Endodermal cell (in vitro differentiated cells): ENCODE data around the gene HACD2. TPM values are rescaled to one million over a fixed set of nuclear protein-coding genes. Genes with fewer than 3 reads are reported as not detected.

Experiments
- DNase-seq: peaks from one replicate; pipeline ENCODE4 v3.0.0-alpha.2; 2017
- H3K27ac ChIP-seq: 2 replicates; pipeline ENCODE4 v1.5.1; 2013; ENCODE audit warnings: mild to moderate bottlenecking, low read depth, low read length, moderate library complexity
- H3K27me3 ChIP-seq: 2 replicates; pipeline ENCODE4 v1.6.1; 2013; ENCODE audit warnings: mild to moderate bottlenecking, low read length, moderate library complexity; ENCODE audit not compliant: insufficient read depth, control insufficient read depth, poor library complexity, severe bottlenecking
- H3K36me3 ChIP-seq: 2 replicates; pipeline ENCODE4 v1.7.0; 2013; ENCODE audit warnings: mild to moderate bottlenecking, low read length, moderate library complexity; ENCODE audit not compliant: control insufficient read depth, insufficient read depth
- H3K4me1 ChIP-seq: one replicate; pipeline ENCODE4 v1.7.0; 2013; ENCODE audit warnings: low read length; ENCODE audit not compliant: control insufficient read depth, insufficient read depth
- H3K4me3 ChIP-seq: 2 replicates; pipeline ENCODE4 v1.5.1; 2013; ENCODE audit warnings: mild to moderate bottlenecking, low read length, moderate library complexity
- H3K9ac ChIP-seq: 2 replicates; pipeline ENCODE4 v1.6.1; 2013; ENCODE audit warnings: mild to moderate bottlenecking, low read length, moderate library complexity; ENCODE audit not compliant: poor library complexity, severe bottlenecking; ENCODE audit errors: extremely low read depth
- H3K9me3 ChIP-seq: 2 replicates; pipeline ENCODE4 v1.6.1; 2013; ENCODE audit warnings: mild to moderate bottlenecking, low read length, moderate library complexity; ENCODE audit not compliant: control insufficient read depth
- H3K27ac Mint-ChIP-seq: 2 replicates; pipeline ENCODE4 v1.8.0; 2020; ENCODE audit warnings: mixed read lengths
- H3K27me3 Mint-ChIP-seq: 2 replicates; pipeline ENCODE4 v1.8.0; 2021; ENCODE audit warnings: mild to moderate bottlenecking, mixed read lengths; ENCODE audit not compliant: insufficient read depth
- H3K36me3 Mint-ChIP-seq: 2 replicates; pipeline ENCODE4 v1.8.0; 2020; ENCODE audit warnings: low read depth, mixed read lengths
- H3K4me1 Mint-ChIP-seq: 2 replicates; pipeline ENCODE4 v1.8.0; 2020; ENCODE audit warnings: mixed read lengths
- H3K4me3 Mint-ChIP-seq: 2 replicates; pipeline ENCODE4 v1.8.0; 2020; ENCODE audit warnings: mild to moderate bottlenecking, moderate library complexity, mixed read lengths
- H3K9me3 Mint-ChIP-seq: 2 replicates; pipeline ENCODE4 v1.8.0; 2020; ENCODE audit warnings: mild to moderate bottlenecking, mixed read lengths
- CTCF ChIP-seq: fragments of 200-600 bp; sonication (generic); conservative IDR thresholded peaks from 2 replicates; pipeline ENCODE4 v1.5.0; 2021; ENCODE audit warnings: antibody characterized with exemption, mild to moderate bottlenecking
- WGBS, 2 experiments: methylation state at CpG; one replicate each; pipeline versions ENCODE4 v1.1.5 to v1.1.7; 2013; ENCODE audit warnings: missing lambda C conversion rate in 2 of 2, mixed read lengths in 1 of 2; ENCODE audit not compliant: insufficient coverage in 1 of 2, insufficient read length in 1 of 2; 5-methylcytosine and 5-hydroxymethylcytosine counted together
- total RNA-seq, 2 donors: library from RNA; stranded (reverse); fragmentation: NEBNext Ultra II Directional in 1 of 2; extraction: Animal tissue kit (Norgen Biotek cat#: 25700) in 1 of 2; gene quantifications; 2 replicates in 1 of 2; 3 replicates in 1 of 2; pipeline ENCODE4 v1.2.1, GENCODE V29; 2021

The HACD2 gene
- total RNA-seq, 2 donors from 2014 or later: 32.5 to 48.7 TPM

- Mint-ChIP-seq H3K36me3 (peaks cover 2% of the 10 kb centered on the region), H3K4me3 (no peak overlapping the region), H3K9me3 (no peaks in the 10 kb centered on the region), H3K4me1 (no peaks in the 10 kb centered on the region), H3K27me3 (no peaks in the 10 kb centered on the region), H3K27ac (no peak overlapping the region)
- Histone ChIP-seq H3K9me3 (no peaks in the 10 kb centered on the region), H3K4me3 (no peak overlapping the region), H3K27me3 (no peaks in the 10 kb centered on the region), H3K4me1 (no peaks in the 10 kb centered on the region), H3K36me3 (peaks cover 5% of the 10 kb centered on the region), H3K27ac (no peak overlapping the region), H3K9ac (no peak overlapping the region)
- no peak for TF ChIP-seq CTCF
- DNase-seq: no peak
- WGBS, 2 experiments: 83% methylated on average over 1 of the region's 1 CpG; no CpG with 5 or more reads in 1 of the 2 experiments
Observed at GRCh38 chr3:123535580-123535979, 49.3 kb downstream of the HACD2 start.

- WGBS, 2 experiments: 93 to 95% methylated on average over 3 of the region's 4 CpGs
- no peak for DNase-seq
Observed at GRCh38 chr3:123534264-123534663, 50.6 kb downstream of the HACD2 start.

GRCh38 chr3:123533554-123534159 is 51.2 kb downstream of the HACD2 start:
- H3K36me3 ChIP-seq: peaks cover 5% of the 10 kb centered on the region
- H3K27ac Mint-ChIP-seq: no peak overlapping the region
- no peaks in the 10 kb centered on the region for H3K4me1 ChIP-seq
- no peak overlapping the region for H3K4me3 Mint-ChIP-seq
- H3K27ac ChIP-seq: no peak overlapping the region
- no peaks in the 10 kb centered on the region for H3K9me3 ChIP-seq
- H3K4me1 Mint-ChIP-seq: no peaks in the 10 kb centered on the region
- H3K9me3 Mint-ChIP-seq: no peaks in the 10 kb centered on the region
- no peak overlapping the region for H3K4me3 ChIP-seq
- 99 to 100% methylated on average over 1 to 2 of the region's 2 CpGs for WGBS, 2 experiments
- TF ChIP-seq CTCF: no peak
- DNase-seq: no peak
- no peaks in the 10 kb centered on the region for H3K36me3 Mint-ChIP-seq
- H3K27me3 Mint-ChIP-seq: no peaks in the 10 kb centered on the region
- no peak overlapping the region for H3K9ac ChIP-seq
- H3K27me3 ChIP-seq: no peaks in the 10 kb centered on the region

More at GRCh38 chr3:123534264-123534663, 50.6 kb downstream of the HACD2 start:
- H3K4me1 ChIP-seq: no peaks in the 10 kb centered on the region
- no peak overlapping the region for H3K27ac ChIP-seq
- no peak overlapping the region for H3K9ac ChIP-seq
- H3K36me3 ChIP-seq: peaks cover 5% of the 10 kb centered on the region
- no peaks in the 10 kb centered on the region for H3K27me3 Mint-ChIP-seq
- H3K36me3 Mint-ChIP-seq: no peaks in the 10 kb centered on the region
- H3K9me3 ChIP-seq: no peaks in the 10 kb centered on the region
- H3K27ac Mint-ChIP-seq: no peak overlapping the region
- no peaks in the 10 kb centered on the region for H3K9me3 Mint-ChIP-seq
- H3K4me3 ChIP-seq: no peak overlapping the region
- H3K4me3 Mint-ChIP-seq: no peak overlapping the region
- TF ChIP-seq CTCF: no peak
- H3K27me3 ChIP-seq: no peaks in the 10 kb centered on the region
- H3K4me1 Mint-ChIP-seq: no peaks in the 10 kb centered on the region
